Kasumi-1 (cell line): ENCODE data around the gene DYNLT4.
"Not testable (repeated sequence)": the region's sequence is repeated elsewhere in the genome, so short reads cannot be mapped to it uniquely, and the experiment has no call there.

Experiments used
- DNase-seq, 2 experiments: peaks; one replicate each; lab custom pipeline; 2025; lab: John Stamatoyannopoulos, UW

The DYNLT4 gene

GRCh38 chr1:44808938-44809917 is 2.1 kb upstream of the DYNLT4 start:
- DNase-seq: peak; percentile 93 to 96

GRCh38 chr1:44808063-44808937 is 1.1 kb upstream of the DYNLT4 start, which contains the start of gene BTBD19:
Gene BTBD19, plus strand, starts transcription at chr1:44808523. Its CDS starts 298 bp downstream, at chr1:44808821.
- peak in 1 of 2 experiments; percentile 62 for DNase-seq

- peak; percentile 98 to 99 for DNase-seq
These were observed 362 bp upstream of the DYNLT4 start for GRCh38 chr1:44807364-44808062.

- no peak for DNase-seq
These were observed 987 bp downstream of the DYNLT4 start for GRCh38 chr1:44806025-44806703.

GRCh38 chr1:44805311-44806024 is 1.7 kb downstream of the DYNLT4 start:
- DNase-seq: no peak

GRCh38 chr1:44803312-44804095 is 3.6 kb downstream of the DYNLT4 start:
- no peak for DNase-seq

- DNase-seq: no peak
These were observed 4.2 kb downstream of the DYNLT4 start for GRCh38 chr1:44803062-44803311.

GRCh38 chr1:44802306-44803061 is 4.7 kb downstream of the DYNLT4 start:
- DNase-seq: no peak

- DNase-seq: no peak
These were observed 5.5 kb downstream of the DYNLT4 start for GRCh38 chr1:44801491-44802305.

GRCh38 chr1:44799770-44800584 is 7.2 kb downstream of the DYNLT4 start, which contains the start of gene PLK3:
Gene PLK3, plus strand, starts transcription at chr1:44800377. Its CDS starts 87 bp downstream, at chr1:44800464.
- DNase-seq: peak; percentile 94 to 95

GRCh38 chr1:44798481-44799365 is 8.4 kb downstream of the DYNLT4 start:
- no peak for DNase-seq

- not testable (repeated sequence) for DNase-seq
These were observed 9.3 kb downstream of the DYNLT4 start for GRCh38 chr1:44797886-44798285.

- DNase-seq: no peak
These were observed 14.2 kb downstream of the DYNLT4 start for GRCh38 chr1:44792736-44793502.

GRCh38 chr1:44790968-44791801 is 16.0 kb downstream of the DYNLT4 start:
- no peak for DNase-seq
